PC-3 (cell line): ENCODE measurements around the gene SLC19A1. TPM values are rescaled to one million over a fixed set of nuclear protein-coding genes. Genes with fewer than 3 reads are reported as not detected.

Experiments
- ATAC-seq: fragments of 200-7000 bp; cut with Tn5 transposase; 2 replicates; pipeline ENCODE4 v1.9.1; 2020; ENCODE audit warnings: mild to moderate bottlenecking, moderate library complexity
- BruUV-seq: library from RNA; stranded (reverse); fragments of 400-500 nt; replicated peaks from 2 replicates; lab custom pipeline; 2021; lab: Mats Ljungman, UMichigan
- CTCF ChIA-PET: fragments of 300-600 bp; sonication (Branson Sonifier 250); formaldehyde crosslinking; loops from one replicate; lab custom pipeline; 2022; ENCODE audit warnings: antibody characterized with exemption; lab: Charles Lee
- POLR2A ChIA-PET: fragments of 300-600 bp; sonication (Branson Sonifier 250); formaldehyde crosslinking; loops from one replicate; lab custom pipeline; 2022; ENCODE audit warnings: antibody characterized with exemption; ENCODE audit not compliant: unreplicated experiment; lab: Charles Lee
- DNase-seq: peaks from one replicate; pipeline ENCODE4 v3.0.0-alpha.2; 2015
- H2AFZ ChIP-seq: fragments of 300-600 bp; sonication (generic); 2 replicates; pipeline ENCODE4 v1.6.0; 2016; ENCODE audit warnings: antibody characterized with exemption, low read length
- H3F3A ChIP-seq: fragments of 300-600 bp; sonication (generic); one replicate; pipeline ENCODE4 v1.6.0; 2017; ENCODE audit warnings: antibody characterized with exemption, low read length, control low read depth, mild to moderate bottlenecking; ENCODE audit not compliant: unreplicated experiment
- H3K27ac ChIP-seq: fragments of 300-600 bp; sonication (generic); 2 replicates; pipeline ENCODE4 v1.5.1; 2016; ENCODE audit warnings: mild to moderate bottlenecking, low read length
- H3K27me3 ChIP-seq: fragments of 300-600 bp; sonication (generic); 2 replicates; pipeline ENCODE4 v1.6.1; 2016; ENCODE audit warnings: low read length, mixed read lengths
- H3K36me3 ChIP-seq: fragments of 300-600 bp; sonication (generic); 2 replicates; pipeline ENCODE4 v1.6.1; 2016; ENCODE audit warnings: low read depth, mixed run types, low read length, mixed read lengths
- H3K4me1 ChIP-seq: fragments of 300-600 bp; sonication (generic); 2 replicates; pipeline ENCODE4 v1.5.1; 2016; ENCODE audit warnings: low read length; ENCODE audit not compliant: insufficient read depth
- H3K4me2 ChIP-seq: fragments of 300-600 bp; sonication (generic); 2 replicates; pipeline ENCODE4 v1.6.0; 2016; ENCODE audit warnings: low read length
- H3K4me3 ChIP-seq: fragments of 300-600 bp; sonication (generic); 2 replicates; pipeline ENCODE4 v1.5.1; 2016; ENCODE audit warnings: mild to moderate bottlenecking, low read length, mixed read lengths
- H3K79me2 ChIP-seq: fragments of 300-600 bp; sonication (generic); 2 replicates; pipeline ENCODE4 v1.6.1; 2017; ENCODE audit warnings: low read length, mixed read lengths
- H3K9ac ChIP-seq: fragments of 300-600 bp; sonication (generic); 2 replicates; pipeline ENCODE4 v1.6.0; 2016; ENCODE audit warnings: mild to moderate bottlenecking, low read length
- H3K9me2 ChIP-seq: fragments of 300-600 bp; sonication (generic); replicated peaks from 2 replicates; pipeline ENCODE4 v1.6.1; 2016; ENCODE audit warnings: mixed run types, low read length, mixed read lengths
- H3K9me3 ChIP-seq: fragments of 300-600 bp; sonication (generic); 2 replicates; pipeline ENCODE4 v1.6.1; 2016; ENCODE audit warnings: low read length, mixed read lengths
- H4K20me1 ChIP-seq: fragments of 300-600 bp; sonication (generic); 2 replicates; pipeline ENCODE4 v1.6.1; 2016; ENCODE audit warnings: low read length, mixed read lengths
- EZH2 ChIP-seq: fragments of 300-600 bp; sonication (generic); IDR thresholded peaks from one replicate; pipeline ENCODE4 v1.6.1; 2017; ENCODE audit warnings: antibody characterized with exemption, mild to moderate bottlenecking, low read length; ENCODE audit not compliant: unreplicated experiment
- EZH2phosphoT487 ChIP-seq: fragments of 300-600 bp; sonication (generic); IDR thresholded peaks from 2 replicates; pipeline ENCODE4 v1.6.1; 2018; ENCODE audit warnings: mild to moderate bottlenecking, antibody characterized with exemption, low read length, borderline replicate concordance
- intact Hi-C: fragments of 100-400 bp; cut with micrococcal nuclease; formaldehyde crosslinking; loops from 2 replicates; pipeline ENCODE4 v1.9.0; 2023
- total RNA-seq: library from RNA; depleted of rRNA; stranded (reverse); fragments of >200 nt; gene quantifications from 2 replicates; pipeline ENCODE4 v1.2.3, GENCODE V29; 2014
- TF ChIP-seq, protein P1 (sequence below): fragments of 300-600 bp; sonication (generic); conservative IDR thresholded peaks from 2 replicates; pipeline ENCODE4 v1.5.1; 2017; ENCODE audit warnings: antibody characterized with exemption, low read depth, mild to moderate bottlenecking, low read length

SLC19A1 gene
- total RNA-seq, 1 experiment from 2014 or later, result 54.2 TPM

DNA sequence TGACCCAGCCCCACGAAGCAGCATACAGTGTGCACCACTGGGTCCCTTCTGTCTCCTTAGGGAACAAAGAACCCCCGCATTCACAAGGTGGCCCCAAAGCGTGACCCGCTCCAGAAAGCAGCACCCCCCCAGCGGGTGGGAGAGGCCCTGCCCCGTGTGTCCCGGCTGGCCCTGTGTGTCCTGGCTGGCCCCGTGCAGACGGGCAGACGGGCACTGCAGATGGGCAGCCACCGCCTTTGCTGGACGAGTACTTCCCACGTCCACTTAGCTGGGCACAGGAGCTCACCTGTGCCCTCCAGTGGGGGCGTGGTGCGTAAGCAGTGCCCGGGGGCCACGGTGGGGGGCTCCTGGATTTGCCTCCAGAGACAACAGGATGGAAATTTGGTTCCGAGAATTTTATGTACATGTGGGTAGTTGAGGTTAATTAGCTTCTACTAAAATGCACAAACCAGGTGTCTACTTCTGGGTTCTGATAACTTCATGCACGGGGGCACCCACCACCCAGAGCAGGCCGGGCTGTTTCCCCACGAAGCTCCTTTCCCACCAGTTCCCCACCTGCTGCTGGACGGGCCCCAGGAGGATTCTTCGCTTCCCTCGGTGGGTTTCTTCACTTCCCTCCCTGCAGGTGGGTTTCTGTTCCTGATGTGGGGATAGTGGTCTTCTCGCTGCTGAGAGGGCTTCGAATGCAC lies 33.2 kb upstream of the SLC19A1 start:
- no peak overlapping the region for H2AFZ ChIP-seq
- BruUV-seq, result no TSS peak
- H3F3A ChIP-seq, result no peaks in the 10 kb centered on the region
- H3K27me3 ChIP-seq, result peaks cover 21% of the 10 kb centered on the region
- no peaks in the 10 kb centered on the region for H3K79me2 ChIP-seq
- ChIA-PET POLR2A (no interaction called here), CTCF (no interaction called here)
- no peak overlapping the region for H3K4me3 ChIP-seq
- H3K36me3 ChIP-seq, result no peaks in the 10 kb centered on the region
- no peaks in the 10 kb centered on the region for H4K20me1 ChIP-seq
- TF ChIP-seq EZH2 (no peak), EZH2phosphoT487 (no peak)
- TF ChIP-seq, protein P1, sequence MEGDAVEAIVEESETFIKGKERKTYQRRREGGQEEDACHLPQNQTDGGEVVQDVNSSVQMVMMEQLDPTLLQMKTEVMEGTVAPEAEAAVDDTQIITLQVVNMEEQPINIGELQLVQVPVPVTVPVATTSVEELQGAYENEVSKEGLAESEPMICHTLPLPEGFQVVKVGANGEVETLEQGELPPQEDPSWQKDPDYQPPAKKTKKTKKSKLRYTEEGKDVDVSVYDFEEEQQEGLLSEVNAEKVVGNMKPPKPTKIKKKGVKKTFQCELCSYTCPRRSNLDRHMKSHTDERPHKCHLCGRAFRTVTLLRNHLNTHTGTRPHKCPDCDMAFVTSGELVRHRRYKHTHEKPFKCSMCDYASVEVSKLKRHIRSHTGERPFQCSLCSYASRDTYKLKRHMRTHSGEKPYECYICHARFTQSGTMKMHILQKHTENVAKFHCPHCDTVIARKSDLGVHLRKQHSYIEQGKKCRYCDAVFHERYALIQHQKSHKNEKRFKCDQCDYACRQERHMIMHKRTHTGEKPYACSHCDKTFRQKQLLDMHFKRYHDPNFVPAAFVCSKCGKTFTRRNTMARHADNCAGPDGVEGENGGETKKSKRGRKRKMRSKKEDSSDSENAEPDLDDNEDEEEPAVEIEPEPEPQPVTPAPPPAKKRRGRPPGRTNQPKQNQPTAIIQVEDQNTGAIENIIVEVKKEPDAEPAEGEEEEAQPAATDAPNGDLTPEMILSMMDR, result no peak
- intact Hi-C loops, result no loop called here
- no peaks in the 10 kb centered on the region for H3K9me2 ChIP-seq
- DNase-seq (no peak), ATAC-seq (no peak)
- H3K4me2 ChIP-seq, result no peak overlapping the region
- no peaks in the 10 kb centered on the region for H3K4me1 ChIP-seq
- H3K9ac ChIP-seq, result no peak overlapping the region
- H3K27ac ChIP-seq, result no peak overlapping the region
- no peaks in the 10 kb centered on the region for H3K9me3 ChIP-seq

DNA sequence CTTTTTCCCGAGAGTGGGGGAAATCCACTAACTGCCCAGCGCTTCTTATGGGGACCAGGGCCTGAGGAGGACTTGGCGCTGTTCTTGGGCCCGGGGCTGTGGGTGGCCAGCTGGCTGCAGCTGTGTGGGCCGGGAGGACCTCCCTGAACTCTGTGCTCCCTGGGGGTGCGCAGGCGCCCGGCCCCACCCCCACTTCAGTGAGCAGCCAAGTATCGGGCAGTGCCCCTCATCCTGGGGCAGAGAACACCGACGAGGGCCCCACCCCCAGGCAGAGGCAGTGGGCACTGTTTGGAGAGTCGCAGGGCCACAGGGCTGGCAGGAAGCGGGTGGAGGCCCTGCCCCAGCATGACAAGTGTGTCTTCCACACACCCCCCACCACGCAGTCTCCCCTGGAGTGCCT lies 32.5 kb upstream of the SLC19A1 start:
- Histone ChIP-seq H3K4me3 (no peak overlapping the region), H3K9ac (no peak overlapping the region), H3K79me2 (no peaks in the 10 kb centered on the region), H3K27ac (no peak overlapping the region), H3K27me3 (peaks cover 21% of the 10 kb centered on the region), H4K20me1 (no peaks in the 10 kb centered on the region), H3F3A (no peaks in the 10 kb centered on the region), H3K9me3 (no peaks in the 10 kb centered on the region), H2AFZ (no peak overlapping the region), H3K36me3 (no peaks in the 10 kb centered on the region), H3K4me2 (no peak overlapping the region), H3K9me2 (no peaks in the 10 kb centered on the region), H3K4me1 (no peaks in the 10 kb centered on the region)
- POLR2A ChIA-PET, result no interaction called here
- BruUV-seq, result no TSS peak
- TF ChIP-seq EZH2phosphoT487 (no peak), EZH2 (no peak)
- TF ChIP-seq, protein P1, result no peak
- CTCF ChIA-PET, result no interaction called here
- ATAC-seq (no peak), DNase-seq (no peak)
- intact Hi-C loops, result no loop called here

DNA sequence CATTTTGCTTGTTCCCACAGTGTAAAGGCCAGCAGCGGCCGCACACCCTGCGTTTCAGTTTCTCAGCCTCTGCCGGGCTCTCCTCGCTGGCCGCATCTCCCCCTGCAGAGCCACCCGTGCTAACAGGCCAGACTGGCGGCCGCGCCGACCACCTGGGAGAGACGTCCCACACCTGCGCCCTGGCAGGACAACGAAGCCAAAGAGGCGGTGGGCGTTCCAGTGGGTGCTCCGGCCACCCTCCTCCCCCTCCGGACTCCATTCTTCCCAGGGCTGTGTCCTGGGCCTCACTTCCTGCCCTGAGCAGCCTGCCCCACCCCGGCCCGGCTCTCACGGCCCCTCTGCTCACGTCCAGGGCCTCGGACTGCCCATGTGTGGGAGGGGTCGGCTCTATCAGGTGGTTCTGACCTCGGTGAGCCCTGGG lies 31.9 kb upstream of the SLC19A1 start:
- CTCF ChIA-PET, result no interaction called here
- no peak for DNase-seq
- no peak overlapping the region for H2AFZ ChIP-seq

More for the DNA sequence above, 31.9 kb upstream of the SLC19A1 start:
- TF ChIP-seq EZH2 (no peak), EZH2phosphoT487 (no peak)
- TF ChIP-seq, protein P1, result no peak
- BruUV-seq, result no TSS peak
- Histone ChIP-seq H3F3A (no peaks in the 10 kb centered on the region), H3K27ac (no peak overlapping the region), H3K4me2 (no peak overlapping the region), H4K20me1 (no peaks in the 10 kb centered on the region), H3K79me2 (no peaks in the 10 kb centered on the region), H3K4me3 (no peak overlapping the region), H3K36me3 (no peaks in the 10 kb centered on the region), H3K9me3 (no peaks in the 10 kb centered on the region), H3K9ac (no peak overlapping the region), H3K27me3 (peaks cover 21% of the 10 kb centered on the region), H3K4me1 (no peaks in the 10 kb centered on the region), H3K9me2 (no peaks in the 10 kb centered on the region)
- intact Hi-C loops, result no loop called here
- POLR2A ChIA-PET, result interaction anchor here (0.6 kb wide), 1 partner anchor 32 kb away, joined by 5 read pairs; no protein-coding TSS in a partner anchor
- ATAC-seq, result no peak
